HG03520 (cell line): ENCODE results near the gene PSMD13.

ENCODE experiments used
- ATAC-seq: cut with Tn5 transposase; IDR thresholded peaks from one replicate; pipeline ENCODE4 v1.9.1; 2021; ENCODE audit warnings: mild to moderate bottlenecking, moderate library complexity; ENCODE audit not compliant: unreplicated experiment

PSMD13 gene

DNA sequence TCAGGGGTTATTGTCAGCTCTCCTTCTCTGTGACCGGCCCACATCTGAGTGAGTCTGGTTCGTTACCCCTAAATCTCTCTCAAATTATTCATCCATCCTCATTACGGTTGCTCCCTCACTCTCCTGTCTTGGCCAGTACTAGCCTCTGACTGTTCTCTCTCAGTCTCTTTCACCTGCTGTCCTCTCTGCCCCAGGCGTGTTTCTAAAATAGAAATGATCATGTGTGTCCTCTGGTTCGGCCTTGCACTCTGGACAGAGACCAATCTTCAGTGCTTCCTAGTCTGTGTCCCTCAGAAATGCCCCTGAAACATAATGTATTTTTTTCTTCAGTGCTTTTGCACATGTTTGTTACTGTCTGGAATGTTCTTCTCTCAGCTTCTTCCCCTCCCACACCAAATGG is 4.9 kb downstream of the PSMD13 start:
- ATAC-seq, result no peak

DNA sequence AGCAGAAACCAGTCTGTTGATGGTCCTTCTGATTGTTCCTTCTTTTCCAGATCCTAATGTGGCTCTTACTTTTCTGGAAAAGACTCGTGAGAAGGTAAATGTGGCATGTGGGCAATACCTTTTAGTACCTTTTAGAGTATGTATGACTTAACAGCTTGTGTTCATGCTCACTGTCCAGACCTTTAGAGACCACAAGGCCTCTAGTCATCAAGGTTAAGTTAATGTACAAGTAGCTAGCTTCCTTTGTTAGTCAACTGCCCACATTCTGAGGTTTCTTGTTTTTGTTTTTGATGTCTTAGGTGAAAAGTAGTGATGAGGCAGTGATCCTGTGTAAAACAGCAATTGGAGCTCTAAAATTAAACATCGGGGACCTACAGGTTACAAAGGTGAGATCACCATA is 7.6 kb downstream of the PSMD13 start:
- no peak for ATAC-seq

DNA sequence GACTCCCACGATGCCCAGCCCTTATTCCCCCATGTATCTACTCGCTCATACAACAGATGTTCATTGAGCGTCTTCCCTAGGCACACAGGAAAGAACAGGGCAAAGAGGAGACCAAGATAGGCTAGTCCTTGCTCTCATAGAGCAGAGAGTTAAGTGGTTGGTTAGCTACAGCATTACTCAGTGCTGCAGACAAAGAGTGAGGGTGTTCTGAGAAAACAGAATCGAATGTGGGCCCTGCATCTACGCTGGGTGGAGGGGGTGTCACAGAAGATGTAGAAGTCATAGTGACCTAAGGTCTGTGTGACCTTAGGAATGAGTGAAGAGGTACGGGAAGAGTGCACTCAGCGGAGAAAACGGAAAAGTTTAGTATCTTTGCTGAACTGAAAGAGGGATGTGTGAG is 12.3 kb downstream of the PSMD13 start:
- no peak for ATAC-seq

DNA sequence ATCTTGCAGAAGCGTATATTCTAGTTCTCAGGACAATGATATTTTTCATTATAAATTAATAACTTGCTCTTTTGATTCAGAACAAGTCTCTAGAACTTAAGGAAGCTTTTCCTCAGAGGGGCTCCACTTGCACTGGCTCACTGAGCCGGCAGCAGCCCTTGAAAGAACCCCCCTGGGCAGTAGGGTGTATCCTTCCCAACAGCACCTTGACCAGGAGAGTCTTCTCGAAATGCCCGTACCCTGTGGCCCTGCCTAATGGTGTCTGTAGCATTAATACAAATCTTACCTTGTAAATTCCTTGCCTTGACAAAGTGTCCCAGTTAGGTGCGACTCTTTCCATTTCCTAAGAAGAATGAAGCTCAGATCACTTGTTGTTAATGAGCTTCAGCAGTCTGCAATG is 13.5 kb downstream of the PSMD13 start:
- ATAC-seq, result no peak

DNA sequence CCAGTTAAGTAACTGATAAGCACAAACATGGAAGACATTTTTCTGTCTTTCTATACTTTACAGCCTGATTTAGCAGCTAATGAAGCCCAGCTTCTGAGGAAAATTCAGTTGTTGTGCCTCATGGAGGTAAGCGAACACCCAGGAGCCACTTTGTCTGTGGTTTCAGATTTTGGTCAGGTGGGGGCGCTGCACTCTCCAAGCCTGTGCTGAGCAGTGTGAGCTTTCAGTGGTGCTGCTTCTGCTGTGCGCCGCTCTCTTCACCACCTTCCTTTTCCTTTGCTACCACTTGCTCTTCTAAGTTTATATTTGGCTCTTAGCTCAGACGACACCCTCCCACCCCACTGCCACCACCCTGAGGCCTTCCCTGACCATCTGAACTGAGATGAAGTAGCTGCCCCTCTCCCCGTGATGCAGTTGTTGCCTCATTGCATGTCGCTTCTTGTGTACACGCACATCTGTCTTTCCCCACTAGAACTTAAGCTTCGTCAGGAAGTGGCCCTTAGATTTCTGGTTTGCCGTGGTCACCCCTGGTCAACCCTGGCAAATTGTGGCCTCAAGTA is 14.0 kb downstream of the PSMD13 start:
- ATAC-seq, result no peak

DNA sequence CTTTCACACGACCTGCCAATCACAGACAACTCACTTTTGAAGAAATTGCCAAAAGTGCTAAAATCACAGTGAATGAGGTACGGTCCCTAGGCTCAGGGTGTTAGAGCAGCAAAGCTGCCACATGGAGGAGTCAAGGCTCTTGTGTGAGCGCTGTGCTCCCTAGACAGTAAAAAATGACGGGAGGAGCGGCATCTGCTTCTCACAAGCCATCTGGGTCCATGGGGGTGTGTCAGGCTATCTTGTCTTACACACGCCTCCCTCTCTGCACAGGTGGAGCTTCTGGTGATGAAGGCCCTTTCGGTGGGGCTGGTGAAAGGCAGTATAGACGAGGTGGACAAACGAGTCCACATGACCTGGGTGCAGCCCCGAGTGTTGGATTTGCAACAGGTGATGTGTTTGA is 14.8 kb downstream of the PSMD13 start:
- no peak for ATAC-seq

DNA sequence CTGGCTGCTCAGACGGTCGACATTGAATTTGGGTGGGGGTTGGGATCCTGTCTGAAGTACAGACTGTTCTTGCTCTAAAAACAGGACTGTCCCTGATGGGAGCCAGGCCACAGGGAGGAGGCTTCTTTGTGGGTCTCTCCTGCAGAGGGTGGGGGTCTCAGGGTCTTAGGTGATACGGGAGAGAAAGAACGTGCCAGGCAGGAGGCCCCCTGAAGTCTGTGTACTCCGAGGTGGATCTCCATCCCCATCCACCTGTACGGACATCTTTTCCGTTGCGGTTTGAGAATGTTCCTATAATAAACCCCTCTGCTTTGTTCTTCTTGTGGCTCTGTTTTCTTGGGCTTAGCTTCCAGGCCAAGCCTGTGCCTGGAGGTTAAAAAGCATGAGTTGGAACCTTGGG is 15.9 kb downstream of the PSMD13 start:
- ATAC-seq, result no peak

DNA sequence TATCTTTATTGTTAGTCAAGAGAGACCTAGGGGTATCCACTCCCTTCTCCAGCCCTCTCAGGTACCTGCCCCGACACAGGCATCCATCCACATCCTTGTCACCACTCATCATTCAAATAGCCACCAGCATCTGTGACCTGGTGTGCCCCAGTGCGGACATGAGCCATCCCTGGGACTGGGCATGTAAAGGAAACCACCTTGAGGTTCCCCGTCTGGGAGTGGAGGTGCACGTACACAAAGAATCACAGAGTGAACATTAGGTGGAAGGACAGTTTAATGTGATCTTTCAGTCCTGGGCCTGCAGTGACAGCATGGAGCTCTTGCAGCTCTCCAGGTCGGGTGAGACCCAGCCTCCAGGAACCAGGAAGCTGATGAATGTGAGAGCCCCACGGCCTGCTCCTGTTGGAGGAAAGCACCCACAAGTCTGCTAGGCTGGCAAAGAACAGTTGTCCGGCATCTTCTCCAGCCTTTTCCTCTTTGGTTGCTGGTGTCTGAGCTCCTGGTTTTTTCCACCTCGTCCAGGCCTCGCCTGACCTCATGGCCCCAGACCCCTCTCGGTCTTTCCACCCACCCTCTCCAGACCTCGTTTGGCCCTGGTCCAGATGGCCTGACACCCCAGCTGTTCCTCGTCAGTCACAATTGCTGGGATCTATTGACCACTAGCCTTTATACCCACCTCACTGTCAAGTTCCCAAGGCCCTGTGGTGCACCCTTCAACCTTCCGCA is 16.5 kb downstream of the PSMD13 start:
- no peak for ATAC-seq

DNA sequence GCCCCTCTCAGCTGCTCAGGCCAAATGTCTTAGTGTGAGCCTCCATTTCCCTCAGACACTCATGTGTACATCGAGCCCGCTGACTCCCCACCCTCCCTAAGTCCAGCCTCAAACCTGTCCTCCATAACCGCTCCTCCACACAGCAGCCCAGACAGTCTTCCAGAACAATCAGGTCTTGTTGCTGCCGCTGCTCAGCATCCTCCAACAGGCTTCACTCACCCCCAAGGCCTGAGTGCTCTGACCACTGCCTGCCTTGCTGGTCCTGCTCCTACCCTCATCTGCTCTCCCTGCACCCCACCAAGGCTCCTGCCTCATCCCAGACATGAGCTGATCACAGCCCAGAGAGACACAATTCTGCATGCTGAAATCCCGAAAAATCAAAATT is 17.1 kb downstream of the PSMD13 start:
- ATAC-seq, result no peak

DNA sequence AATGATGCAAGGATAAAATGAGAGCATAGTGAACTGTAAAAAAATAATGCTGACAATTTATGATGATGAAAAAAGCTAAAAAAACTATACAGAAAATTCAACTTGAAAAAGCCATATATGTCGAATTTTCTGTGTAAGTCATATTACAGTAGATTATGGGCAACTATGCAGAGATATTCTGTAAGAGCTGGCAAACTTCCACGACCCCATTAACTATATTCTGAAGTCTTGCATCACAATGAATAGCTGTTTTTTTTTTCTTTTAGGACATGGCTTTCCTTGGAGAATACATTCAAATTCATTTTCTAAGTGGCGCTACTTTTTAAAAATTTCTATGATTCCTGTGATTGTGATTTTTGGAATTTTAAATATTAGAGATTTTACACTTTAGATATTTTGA is 18.4 kb downstream of the PSMD13 start:
- no peak for ATAC-seq

DNA sequence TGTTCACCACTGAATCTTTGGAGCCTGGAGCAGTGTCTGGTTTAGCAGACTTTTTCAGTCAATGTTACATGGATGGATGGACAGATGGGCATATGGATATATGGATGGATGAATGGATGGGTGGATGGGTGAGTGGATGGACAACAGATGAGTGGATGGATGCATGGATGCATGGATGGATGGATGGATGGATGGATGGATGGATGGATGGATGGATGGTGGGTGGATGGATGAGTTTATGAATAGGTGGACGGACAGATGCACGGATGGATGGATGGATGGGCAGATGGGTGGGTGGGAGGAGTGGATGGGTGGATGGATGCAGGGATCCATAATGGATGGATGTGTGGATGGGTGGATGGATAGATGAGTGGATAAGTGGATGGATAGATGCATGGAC is 19.0 kb downstream of the PSMD13 start:
- no peak for ATAC-seq

DNA sequence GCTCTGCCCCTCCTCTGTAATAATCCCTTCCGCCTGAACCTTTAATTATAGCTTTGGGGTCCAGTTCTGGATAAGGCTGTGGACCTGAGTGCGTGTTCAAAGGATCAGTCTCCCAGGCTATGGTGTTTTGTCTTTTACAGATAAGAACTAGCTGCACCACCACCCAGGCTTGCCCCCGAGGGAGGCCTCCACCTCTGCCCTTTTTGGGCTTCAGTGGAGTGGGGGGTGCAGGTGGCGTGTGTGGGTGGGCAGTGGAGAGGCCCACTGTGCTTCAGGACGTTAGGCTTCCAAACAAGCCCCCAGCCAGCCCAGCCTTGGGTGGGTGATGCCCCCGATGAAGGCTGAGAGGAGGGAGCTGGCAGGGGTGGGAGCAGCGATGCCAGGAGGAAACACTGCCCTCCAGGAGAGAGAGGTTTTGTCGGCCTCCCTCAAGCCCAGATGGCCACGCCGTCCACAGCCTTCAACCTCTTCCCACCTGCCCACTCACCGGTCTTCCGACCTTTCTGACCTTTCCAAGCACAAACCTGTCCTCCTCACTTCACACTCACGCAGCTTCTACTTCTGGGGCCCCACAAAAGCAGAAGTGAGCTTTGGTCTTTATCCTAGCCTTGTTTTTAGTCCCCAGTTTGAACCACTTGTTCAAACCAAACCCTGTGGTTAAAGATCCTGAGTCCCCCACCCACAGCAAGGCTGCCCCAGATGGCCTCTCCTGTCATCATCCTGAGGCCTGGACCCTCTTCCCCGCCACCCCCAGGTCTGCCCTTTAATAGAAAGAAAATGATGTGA is 20.4 kb downstream of the PSMD13 start:
- ATAC-seq, result no peak

DNA sequence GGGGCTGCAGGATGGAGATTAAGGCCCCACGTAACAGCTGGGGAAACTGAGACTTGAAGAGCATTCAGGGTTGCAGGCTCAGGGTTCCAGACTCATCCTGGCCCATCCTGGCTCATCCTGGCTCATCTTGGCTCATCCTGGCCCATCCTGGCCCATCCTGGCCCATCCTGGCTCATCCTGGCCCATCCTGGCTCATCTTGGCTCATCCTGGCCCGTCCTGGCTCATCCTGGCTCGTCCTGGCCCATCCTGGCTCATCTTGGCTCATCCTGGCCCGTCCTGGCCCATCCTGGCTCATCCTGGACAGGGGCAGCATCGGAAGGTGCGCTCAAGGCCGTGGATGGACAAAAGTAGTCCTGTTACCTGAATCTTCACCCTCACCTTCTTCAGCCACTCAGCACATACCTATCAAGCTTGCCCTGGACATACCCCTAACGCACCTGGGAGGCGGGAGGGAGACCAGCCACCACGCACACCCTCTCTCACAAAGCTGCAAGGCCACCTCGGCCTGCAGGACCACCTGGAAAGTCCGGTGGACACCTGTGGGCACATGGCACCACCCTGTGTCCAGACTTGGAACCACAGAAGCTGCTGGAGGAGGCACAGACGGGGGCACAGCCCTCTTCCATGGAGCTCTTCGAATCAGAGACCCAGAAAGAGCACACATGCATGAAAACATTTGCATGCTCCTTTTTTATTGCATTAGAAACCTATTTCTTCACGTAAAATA is 21.2 kb downstream of the PSMD13 start:
- ATAC-seq, result no peak

DNA sequence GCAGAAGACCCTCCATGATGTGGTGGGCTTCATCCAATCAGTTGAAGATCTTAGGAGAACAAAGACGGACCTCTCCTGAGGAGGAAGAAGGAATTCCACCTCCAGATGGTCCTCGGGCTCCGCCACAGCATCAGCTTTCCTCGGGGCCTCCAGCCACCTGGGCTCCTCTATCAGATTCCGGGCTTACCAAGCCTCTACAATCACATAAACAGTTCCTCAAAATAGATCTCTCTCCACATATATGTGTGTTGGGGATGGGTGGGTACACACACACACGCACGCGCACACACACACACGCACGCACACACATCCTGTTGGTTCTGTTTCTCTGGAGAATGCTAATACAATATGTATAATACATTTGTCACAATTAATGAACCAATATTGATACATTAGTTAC is 22.6 kb downstream of the PSMD13 start:
- no peak for ATAC-seq

DNA sequence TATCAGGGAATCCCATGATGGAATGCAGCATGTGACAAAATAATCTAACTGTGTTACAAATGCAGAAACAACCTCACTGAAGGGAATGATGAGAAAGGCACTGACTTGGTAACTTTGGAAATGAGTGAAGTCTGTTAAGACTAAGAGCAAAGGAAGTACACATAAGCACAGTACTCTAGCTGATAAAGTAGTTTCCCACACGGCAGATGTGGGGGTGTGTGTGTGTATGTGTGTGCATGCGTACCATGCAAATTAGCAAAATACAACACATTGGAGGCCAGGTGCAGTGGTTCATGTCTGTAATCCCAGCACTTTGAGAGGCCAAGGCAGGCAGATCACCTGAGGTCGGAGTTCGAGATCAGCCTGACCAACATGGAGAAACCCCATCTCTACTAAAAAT is 24.8 kb downstream of the PSMD13 start:
- ATAC-seq, result no peak

DNA sequence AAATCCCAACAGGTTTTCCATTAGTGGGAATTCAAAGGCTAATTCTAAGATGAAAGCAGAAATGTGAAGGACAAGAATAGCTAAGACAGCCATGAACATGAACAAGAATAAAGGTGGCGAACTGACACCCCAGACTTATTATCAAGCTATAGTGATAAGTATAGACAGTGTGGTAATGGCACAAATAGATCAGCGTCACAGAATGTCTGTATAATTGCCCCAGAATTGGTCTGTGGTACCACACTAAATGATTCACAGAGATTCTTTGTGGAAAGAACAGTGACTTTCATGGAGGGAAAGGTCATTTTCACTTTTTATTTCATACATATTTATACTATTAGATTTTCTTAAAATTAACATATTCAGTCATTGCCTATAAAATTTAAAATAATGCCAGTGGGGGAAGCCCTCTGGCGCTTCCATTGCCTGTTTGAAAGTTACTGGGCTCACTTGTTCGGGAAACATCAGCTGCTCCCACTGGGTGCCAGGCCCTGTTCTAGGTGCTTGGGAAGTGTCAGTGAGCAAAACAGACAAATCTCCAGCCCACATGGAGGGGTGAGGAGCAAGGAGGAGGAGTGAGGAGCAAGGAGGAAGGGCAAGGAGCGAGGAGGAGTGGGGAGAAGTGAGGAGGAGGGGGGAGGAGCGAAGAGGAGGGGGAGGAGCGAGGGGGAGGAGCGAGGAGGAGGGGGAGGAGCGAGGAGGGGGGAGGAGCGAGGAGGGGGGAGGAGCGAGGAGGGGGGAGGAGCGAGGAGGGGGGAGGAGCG is 30.1 kb downstream of the PSMD13 start:
- no peak for ATAC-seq

DNA sequence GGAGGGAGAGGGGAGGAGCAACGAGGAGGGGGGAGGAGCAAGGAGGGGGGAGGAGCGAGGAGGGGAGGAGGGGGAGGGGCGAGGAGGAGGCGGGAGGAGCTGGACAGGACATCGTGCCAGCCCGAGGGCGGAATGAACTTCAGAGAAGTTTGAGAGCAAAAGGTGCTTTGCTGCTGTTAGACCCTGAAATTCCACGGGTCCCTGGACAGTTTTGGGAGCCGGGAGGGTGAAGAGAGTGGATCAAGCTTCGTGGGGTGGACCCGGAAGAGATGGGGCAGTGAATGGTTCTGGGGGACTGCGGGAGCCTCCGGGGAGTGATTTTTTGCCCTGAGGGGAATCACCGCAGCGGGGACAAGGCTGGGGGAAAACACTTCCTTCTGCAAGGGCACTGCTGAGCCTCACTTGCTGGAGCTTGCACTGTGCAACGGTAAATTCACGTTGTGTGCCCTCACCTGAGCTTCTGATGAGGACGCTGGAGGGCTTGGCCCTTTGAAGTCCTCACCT is 30.8 kb downstream of the PSMD13 start:
- no peak for ATAC-seq

DNA sequence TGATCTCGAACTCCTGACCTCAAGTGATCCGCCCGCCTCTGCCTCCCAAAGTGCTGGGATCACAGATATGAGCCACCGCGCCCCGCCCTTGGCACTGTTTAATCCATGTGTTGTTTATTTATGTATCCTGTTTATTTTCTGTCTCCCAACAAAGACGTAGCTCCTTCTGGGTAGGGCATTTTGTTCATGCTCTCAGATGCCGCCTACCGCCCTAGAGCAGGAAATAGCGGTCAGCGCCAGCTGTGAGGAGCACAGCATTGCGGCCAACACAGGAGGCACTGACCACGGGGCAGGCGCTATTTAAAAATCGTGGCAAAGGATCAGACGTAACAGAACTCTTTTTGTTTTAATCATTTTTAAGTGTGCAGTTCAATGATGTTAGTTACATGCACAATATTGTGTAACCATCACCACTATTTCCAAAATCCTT is 32.0 kb downstream of the PSMD13 start:
- peak; percentile 35 for ATAC-seq

DNA sequence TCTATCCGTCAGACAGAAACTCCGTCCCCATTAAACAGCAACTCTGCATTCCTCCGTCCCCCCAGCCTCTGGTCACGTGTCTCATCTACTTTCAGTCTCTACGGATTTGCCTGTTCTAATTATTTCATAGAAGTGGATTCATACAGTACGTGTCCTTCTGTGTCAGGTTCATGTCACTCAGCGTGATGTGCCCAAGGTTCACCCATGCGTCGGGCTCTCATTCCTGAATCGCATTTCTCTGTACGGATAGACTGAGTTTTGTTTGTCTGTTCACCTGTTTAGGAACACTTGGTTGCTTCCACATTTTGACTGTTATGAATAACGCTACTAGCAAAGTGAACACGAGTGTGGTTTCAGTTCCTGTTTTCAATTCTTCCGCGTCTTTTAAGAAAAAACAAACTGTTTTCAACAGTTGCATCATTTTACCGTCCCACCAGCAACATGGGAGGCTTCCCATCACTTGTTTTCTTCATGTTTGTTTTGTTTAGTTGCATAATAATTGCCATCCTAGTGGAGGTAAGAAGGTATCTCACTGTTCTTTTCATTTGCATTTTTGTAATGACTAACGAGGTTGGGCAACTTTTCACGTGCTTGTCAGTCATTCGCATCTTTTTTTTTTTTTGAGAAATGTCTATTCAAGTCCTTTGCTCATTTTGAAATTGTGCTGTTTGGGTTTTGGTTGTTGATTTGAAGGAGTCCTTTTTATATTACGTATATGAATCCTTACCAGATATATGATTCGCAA is 32.5 kb downstream of the PSMD13 start:
- ATAC-seq, result peak; percentile 59
